PFSK-1 (cell line): Measurements from ENCODE around the gene FBXW4.

ENCODE experiments used
- POLR2AphosphoS5 ChIP-seq: IDR thresholded peaks from 2 replicates; pipeline ENCODE4 v1.6.1; 2012; ENCODE audit warnings: low read depth, mild to moderate bottlenecking, control low read depth, low read length, moderate library complexity
- REST ChIP-seq, 2 experiments: IDR thresholded peaks; 2 replicates each; pipeline versions ENCODE4 v1.6.1 to v1.8.0; 2011 to 2012; ENCODE audit warnings: low read depth in 2 of 2, low read length in 2 of 2, control low read depth in 1 of 2, inconsistent platforms in 1 of 2, mild to moderate bottlenecking in 1 of 2, moderate library complexity in 1 of 2; ENCODE audit not compliant: insufficient read depth in 1 of 2
- TAF1 ChIP-seq: IDR thresholded peaks from 2 replicates; pipeline ENCODE4 v1.6.1; 2012; ENCODE audit warnings: low read length, control low read depth, borderline replicate concordance; ENCODE audit not compliant: insufficient read depth

- TF ChIP-seq TAF1 (no peak), POLR2AphosphoS5 (no peak), REST (IDR thresholded peaks at IDR 0.05; ENCODE audit: insufficient read depth in 1 of 2, low read depth in 2 of 2, low read length in 2 of 2) (no peak)
These were observed 844 bp downstream of the FBXW4 start for GRCh38 chr10:101693978-101694673.
